Measurements from ENCODE around the gene MED6. TPM values are rescaled to one million over a fixed set of nuclear protein-coding genes. Genes with fewer than 3 reads are reported as not detected.

MED6 gene
- total and polyA plus RNA-seq, 9 of the 15 experiments (the other 6 are each of a cell fraction or from before 2014, with no cell fraction given), result 16.9 to 52.0 (median 30.4) TPM

DNA sequence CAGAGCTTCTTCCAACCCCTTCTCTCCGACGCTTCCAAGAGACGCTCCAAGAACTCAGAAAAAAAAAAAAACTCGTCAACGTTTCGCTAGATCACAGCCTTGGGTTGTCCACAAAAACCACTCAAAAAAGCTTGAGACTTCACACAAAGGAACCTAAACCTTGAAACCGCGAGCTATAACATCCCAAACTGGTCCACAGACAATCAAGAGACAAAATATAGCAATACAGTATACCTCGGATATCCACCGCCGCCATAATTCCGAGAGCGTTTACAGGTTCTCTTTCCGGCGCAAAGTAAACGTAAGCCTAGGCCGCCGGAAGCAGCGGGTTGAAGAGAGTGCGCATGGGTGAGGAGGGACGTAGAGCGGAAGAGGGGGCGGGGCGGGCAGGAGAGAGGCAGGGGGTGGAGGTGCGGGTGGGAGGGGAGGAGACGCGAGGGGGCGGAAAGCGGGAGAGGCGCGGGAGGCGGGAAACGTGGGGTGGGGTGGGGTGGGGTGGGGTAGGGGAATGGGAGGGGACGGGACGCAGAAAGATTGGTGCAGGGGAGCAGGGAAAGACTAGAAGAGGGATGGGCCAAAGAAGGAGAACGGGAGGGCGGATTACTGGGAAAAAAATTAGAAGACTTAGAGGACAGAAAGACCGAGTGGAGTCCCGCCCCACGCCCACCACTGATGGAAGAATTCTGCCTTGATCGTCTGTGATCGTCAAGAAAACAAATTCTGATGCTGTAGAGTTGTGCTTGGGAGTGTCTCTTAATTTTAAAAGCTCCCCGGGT lies at the start of gene MED6 (continued):
- TF ChIP-seq MGA (IDR thresholded peaks at IDR 0.05) (no peak), BCLAF1 (IDR thresholded peaks at IDR 0.05; ENCODE audit: borderline replicate concordance in 1 of 2, control insufficient read depth in 1 of 2, low read depth in 2 of 2, low read length in 1 of 2) (no peak), ZNF551 (CRISPR knock-in tag; IDR thresholded peaks at IDR 0.05) (no peak), GTF2F1 (IDR thresholded peaks at IDR 0.05; ENCODE audit: low read depth, low read length) (no peak), U2AF1 (optimal IDR thresholded peaks at IDR 0.05; ENCODE audit: low read depth, low read length) (no peak), CC2D1A (IDR thresholded peaks at IDR 0.05) (no peak), PKNOX1 (IDR thresholded peaks at IDR 0.05) (no peak), ELF1 (tag; IDR thresholded peaks at IDR 0.05) (peak; percentile 80)

All from K562 (cell line).